BLaER1 treated with 17β-estradiol and CSF1 and Interleukin-3, amounts not matched to agents 10 nM and 100 nM (cell line): ENCODE data around the gene PRKG1.

ENCODE experiments used
- H3K27ac ChIP-seq, 11 experiments: shearing (Covaris generic); formaldehyde crosslinking; 2 replicates each; pipeline ENCODE4 v1.8.1; 2022
- H3K27me3 ChIP-seq, 11 experiments: shearing (Covaris generic); formaldehyde crosslinking; 2 replicates each; pipeline ENCODE4 v1.8.1; 2022
- H3K36me3 ChIP-seq, 11 experiments: shearing (Covaris generic); formaldehyde crosslinking; 2 replicates each; pipeline ENCODE4 v1.8.1; 2022
- H3K4me1 ChIP-seq, 10 experiments: shearing (Covaris generic); formaldehyde crosslinking; 2 replicates each; pipeline ENCODE4 v1.8.1; 2022
- H3K4me2 ChIP-seq, 11 experiments: shearing (Covaris generic); formaldehyde crosslinking; 2 replicates each; pipeline ENCODE4 v1.8.1; 2022
- H3K4me3 ChIP-seq, 10 experiments: shearing (Covaris generic); formaldehyde crosslinking; 2 replicates each; pipeline ENCODE4 v1.8.1; 2022
- H3K9ac ChIP-seq, 11 experiments: shearing (Covaris generic); formaldehyde crosslinking; 2 replicates each; pipeline ENCODE4 v1.8.1; 2022
- H3K9me3 ChIP-seq, 11 experiments: shearing (Covaris generic); formaldehyde crosslinking; replicated peaks in 1 of 11; 2 replicates each; pipeline ENCODE4 v1.8.1; 2022
- H4K20me1 ChIP-seq, 11 experiments: shearing (Covaris generic); formaldehyde crosslinking; 2 replicates each; pipeline ENCODE4 v1.8.1; 2022
- Cebpa-rat ChIP-seq, 11 experiments: shearing (Covaris generic); IDR thresholded peaks; 2 replicates each; pipeline ENCODE4 v1.8.1; 2022

PRKG1 gene

DNA sequence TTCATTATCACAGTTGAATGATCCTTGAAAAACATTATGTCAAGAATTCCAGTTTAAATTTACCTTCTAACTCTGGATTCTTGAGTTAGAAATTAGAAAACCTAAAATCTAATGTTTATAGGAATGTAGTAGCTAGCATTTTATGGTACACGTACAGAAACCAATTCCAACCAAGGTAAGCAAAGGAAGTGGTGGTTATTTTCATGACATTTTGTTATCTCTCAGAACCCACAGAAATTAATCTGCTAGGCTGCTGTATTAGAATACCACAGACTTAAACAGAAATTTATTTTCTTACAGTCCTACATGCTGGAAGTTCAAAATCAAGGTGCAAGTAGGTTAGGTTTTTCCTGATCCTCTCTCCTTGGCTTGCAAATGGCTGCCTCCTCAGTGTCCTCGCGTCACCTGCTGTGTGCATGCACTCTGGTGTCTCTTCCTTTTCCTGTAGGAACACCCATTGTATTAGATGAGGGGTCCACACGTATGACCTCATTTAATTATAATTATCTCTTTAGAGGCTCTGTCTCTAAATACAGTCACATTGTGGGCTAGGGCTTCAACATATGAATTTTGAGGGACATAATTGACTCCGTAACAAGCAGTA lies 633.6 kb downstream of the PRKG1 start:
- H3K27me3 ChIP-seq = no peaks in the 10 kb centered on the region
- H3K9me3 ChIP-seq = no peaks in the 10 kb centered on the region
- H4K20me1 ChIP-seq = no peaks in the 10 kb centered on the region
- no peaks in the 10 kb centered on the region for H3K36me3 ChIP-seq
- no peak overlapping the region for H3K4me3 ChIP-seq
- peaks cover 0 to 12% (median 4%) of the 10 kb centered on the region in 10 experiments; a peak in 7 of 20 replicates for H3K4me1 ChIP-seq
- TF ChIP-seq Cebpa-rat (IDR thresholded peaks at IDR 0.05) = no peak
- H3K27ac ChIP-seq = no peak overlapping the region
- peak overlapping the region in 4 of 11 experiments; percentile 0 to 32 (median 12); a peak in 1 of 22 replicates for H3K4me2 ChIP-seq
- H3K9ac ChIP-seq = no peak overlapping the region

DNA sequence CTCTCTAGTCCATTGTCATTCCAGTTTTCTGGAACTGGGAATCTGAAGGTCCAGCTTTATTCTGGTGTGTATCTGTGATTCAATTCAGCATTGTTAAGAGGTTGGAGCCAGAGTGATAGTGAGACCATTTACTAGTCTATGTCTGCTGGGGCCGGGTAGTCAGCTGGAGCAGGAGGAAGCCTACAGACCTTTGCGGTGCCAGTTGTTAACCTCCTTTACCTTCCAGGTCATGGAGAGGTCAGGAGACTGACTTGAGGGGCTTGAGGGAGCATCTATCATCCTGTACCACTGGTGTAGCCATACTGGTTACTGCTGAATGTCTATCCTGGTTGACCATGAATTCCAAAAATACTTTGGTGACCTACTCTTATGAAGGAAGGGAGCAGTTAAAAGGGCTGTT lies 634.3 kb downstream of the PRKG1 start:
- Histone ChIP-seq H3K36me3 (no peaks in the 10 kb centered on the region), H3K4me3 (no peak overlapping the region), H3K4me2 (no peak overlapping the region), H3K27me3 (no peaks in the 10 kb centered on the region), H3K9me3 (no peaks in the 10 kb centered on the region), H3K4me1 (peaks cover 0 to 12% (median 4%) of the 10 kb centered on the region in 10 experiments; a peak in 7 of 20 replicates), H3K27ac (no peak overlapping the region), H4K20me1 (no peaks in the 10 kb centered on the region), H3K9ac (no peak overlapping the region)
- no peak for TF ChIP-seq Cebpa-rat (IDR thresholded peaks at IDR 0.05)

DNA sequence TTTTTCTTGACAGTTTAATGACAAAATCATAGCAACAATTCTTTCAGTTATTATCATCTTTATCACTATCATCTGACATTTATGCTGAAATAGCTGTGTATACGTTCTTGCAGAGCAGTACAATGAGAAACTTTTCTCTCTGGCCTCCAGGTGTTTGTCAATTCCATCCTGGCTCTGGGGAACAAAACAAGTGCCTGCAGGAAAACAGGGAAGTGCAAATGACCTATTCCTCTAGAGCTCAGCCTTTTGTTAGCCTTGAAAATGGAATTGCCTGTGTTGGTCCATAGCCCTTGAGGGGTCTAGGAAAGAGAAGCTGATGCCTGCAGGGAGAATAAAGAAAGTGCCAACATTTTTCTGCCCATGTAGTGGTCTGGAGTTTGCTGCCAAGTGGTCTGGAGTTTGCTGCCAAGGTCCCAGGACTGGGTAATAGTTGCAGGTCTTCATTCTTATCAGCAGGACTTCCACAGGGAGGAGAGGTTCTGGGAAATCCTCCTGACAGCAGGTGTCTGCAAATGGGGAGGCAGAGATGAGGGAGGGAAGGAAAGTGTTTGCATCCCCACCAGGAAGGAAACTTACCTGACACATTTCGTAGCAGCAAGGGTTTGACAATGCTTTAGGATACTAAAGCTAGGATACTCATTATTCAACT lies 635.2 kb downstream of the PRKG1 start:
- TF ChIP-seq Cebpa-rat (IDR thresholded peaks at IDR 0.05) = no peak
- H3K4me2 ChIP-seq = no peak overlapping the region
- H3K36me3 ChIP-seq = no peaks in the 10 kb centered on the region

DNA sequence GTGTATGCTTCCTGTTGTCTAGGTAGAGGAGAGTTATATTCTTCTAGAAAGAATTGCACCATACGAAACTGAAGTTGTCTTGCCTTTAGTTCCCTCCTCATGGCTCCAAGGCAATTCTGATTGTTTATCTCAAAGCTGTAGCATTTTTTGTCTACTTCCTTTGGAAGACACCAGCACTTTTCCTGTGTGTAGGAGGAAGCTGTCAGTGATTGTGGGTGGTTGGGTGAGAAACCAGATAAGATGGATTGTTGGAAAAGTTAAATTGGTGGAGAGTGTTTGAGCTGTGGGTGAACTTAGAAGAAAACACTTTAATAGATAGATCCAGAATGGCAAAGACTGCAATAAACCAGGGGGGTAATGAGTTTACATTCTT lies 637.2 kb downstream of the PRKG1 start:
- Histone ChIP-seq H3K27me3 (no peaks in the 10 kb centered on the region), H3K4me1 (peaks cover 0 to 12% (median 4%) of the 10 kb centered on the region in 10 experiments; a peak in 7 of 20 replicates), H3K4me3 (no peak overlapping the region), H3K27ac (no peak overlapping the region; a peak in 1 of 22 replicates), H3K4me2 (peak overlapping the region in 2 of 11 experiments; percentile 34 to 52; a peak in 3 of 22 replicates), H3K36me3 (no peaks in the 10 kb centered on the region), H3K9me3 (no peaks in the 10 kb centered on the region), H4K20me1 (no peaks in the 10 kb centered on the region), H3K9ac (no peak overlapping the region)
- TF ChIP-seq Cebpa-rat (IDR thresholded peaks at IDR 0.05) = no peak

More for the DNA sequence above, 635.2 kb downstream of the PRKG1 start:
- no peaks in the 10 kb centered on the region for H4K20me1 ChIP-seq
- H3K27ac ChIP-seq = no peak overlapping the region
- H3K9ac ChIP-seq = no peak overlapping the region
- no peaks in the 10 kb centered on the region for H3K9me3 ChIP-seq
- H3K4me3 ChIP-seq = no peak overlapping the region
- peaks cover 0 to 12% (median 4%) of the 10 kb centered on the region in 10 experiments; a peak in 7 of 20 replicates for H3K4me1 ChIP-seq
- no peaks in the 10 kb centered on the region for H3K27me3 ChIP-seq

DNA sequence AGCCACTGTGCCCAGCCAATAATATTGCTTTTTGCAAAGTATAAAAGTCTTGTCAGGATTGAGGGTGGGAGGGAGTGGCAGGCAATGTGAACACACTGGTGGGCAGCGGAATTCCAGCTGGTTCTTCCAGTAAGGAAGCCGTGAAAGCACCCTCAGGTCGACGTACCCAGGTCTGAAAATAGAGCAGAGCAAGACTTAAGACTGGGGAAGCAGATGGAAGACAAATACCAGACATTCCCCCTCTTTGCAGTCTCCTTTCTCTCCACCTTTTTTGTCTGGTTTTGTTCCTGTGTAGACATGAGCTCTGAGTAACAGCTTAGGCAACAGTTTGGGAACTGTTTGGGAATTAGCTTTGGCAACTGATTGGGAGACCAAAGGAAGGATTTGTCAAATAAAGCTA lies 642.7 kb downstream of the PRKG1 start:
- H3K27me3 ChIP-seq = no peaks in the 10 kb centered on the region
- no peak for TF ChIP-seq Cebpa-rat (IDR thresholded peaks at IDR 0.05)
- H3K4me1 ChIP-seq = peaks cover 0 to 13% (median 0%) of the 10 kb centered on the region in 10 experiments; a peak in 5 of 20 replicates
- H3K4me2 ChIP-seq = no peak overlapping the region
- no peaks in the 10 kb centered on the region for H3K36me3 ChIP-seq
- H4K20me1 ChIP-seq = no peaks in the 10 kb centered on the region
- H3K9me3 ChIP-seq = no peaks in the 10 kb centered on the region
- no peak overlapping the region for H3K9ac ChIP-seq
- no peak overlapping the region for H3K27ac ChIP-seq
- H3K4me3 ChIP-seq = no peak overlapping the region

DNA sequence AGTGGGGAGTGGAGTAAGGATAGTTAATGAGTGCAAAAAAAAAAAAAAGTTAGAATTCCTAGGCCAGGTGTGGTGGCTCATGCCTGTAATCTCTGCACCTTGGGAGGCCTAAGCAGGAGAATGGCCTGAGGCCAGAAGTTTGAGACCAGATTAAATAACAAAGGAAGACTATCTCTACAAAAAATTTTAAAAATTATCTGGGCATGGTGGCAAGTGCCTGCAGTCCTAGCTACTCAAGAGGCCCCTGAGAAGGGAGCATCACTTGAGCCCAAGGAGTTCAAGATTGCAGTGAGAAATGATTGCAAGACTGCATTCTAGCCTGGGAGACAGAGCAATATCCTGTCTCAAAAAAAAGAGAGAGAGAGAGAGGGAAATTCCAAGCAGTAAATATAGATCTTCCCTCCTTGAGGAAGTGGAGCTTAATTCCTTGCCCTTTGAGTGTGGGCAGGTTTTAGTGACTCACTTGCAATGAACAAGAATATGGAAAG lies 644.6 kb downstream of the PRKG1 start:
- H3K4me3 ChIP-seq = no peak overlapping the region
- peak overlapping the region in 3 of 11 experiments; percentile 7 to 65 (median 54); a peak in 5 of 22 replicates for H3K4me2 ChIP-seq
- TF ChIP-seq Cebpa-rat (IDR thresholded peaks at IDR 0.05) = no peak
- no peaks in the 10 kb centered on the region for H4K20me1 ChIP-seq
- no peaks in the 10 kb centered on the region for H3K27me3 ChIP-seq
- peaks cover 0 to 11% (median 0%) of the 10 kb centered on the region in 10 experiments; a peak in 4 of 20 replicates for H3K4me1 ChIP-seq
- H3K36me3 ChIP-seq = no peaks in the 10 kb centered on the region
- no peak overlapping the region for H3K27ac ChIP-seq
- H3K9me3 ChIP-seq = 0 out of 22 replicates have a peak, but pooled peaks cover 0 to 4% (median 0%) of the 10 kb centered on the region in 11 experiments
- no peak overlapping the region for H3K9ac ChIP-seq

DNA sequence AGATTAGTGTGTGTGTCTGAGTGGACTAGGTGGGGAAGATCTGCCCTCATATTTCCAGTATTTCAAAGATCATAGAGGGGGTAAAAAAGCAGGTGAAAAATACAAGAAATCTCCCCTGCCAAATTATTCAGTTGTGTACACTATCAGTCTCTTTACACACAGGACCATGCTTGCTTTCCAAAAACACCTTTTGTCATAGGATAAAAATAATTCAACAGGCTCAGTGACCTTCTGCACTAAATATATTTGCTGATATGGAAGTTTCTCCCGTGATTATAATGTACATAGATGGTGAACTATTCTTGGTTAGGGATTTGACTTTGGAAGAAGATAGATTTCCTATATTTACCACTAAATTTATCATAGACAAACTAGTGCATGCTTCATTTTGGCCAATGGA lies 649.8 kb downstream of the PRKG1 start:
- H3K4me2 ChIP-seq = no peak overlapping the region
- H3K27me3 ChIP-seq = no peaks in the 10 kb centered on the region
- H3K36me3 ChIP-seq = no peaks in the 10 kb centered on the region
- TF ChIP-seq Cebpa-rat (IDR thresholded peaks at IDR 0.05) = no peak
- H3K9me3 ChIP-seq = 0 out of 22 replicates have a peak, but pooled peaks cover 0 to 4% (median 0%) of the 10 kb centered on the region in 11 experiments
- no peak overlapping the region for H3K9ac ChIP-seq
- no peak overlapping the region for H3K4me3 ChIP-seq
- no peaks in the 10 kb centered on the region for H4K20me1 ChIP-seq
- H3K27ac ChIP-seq = no peak overlapping the region
- H3K4me1 ChIP-seq = peaks cover 0 to 3% (median 0%) of the 10 kb centered on the region in 10 experiments; a peak in 4 of 20 replicates

DNA sequence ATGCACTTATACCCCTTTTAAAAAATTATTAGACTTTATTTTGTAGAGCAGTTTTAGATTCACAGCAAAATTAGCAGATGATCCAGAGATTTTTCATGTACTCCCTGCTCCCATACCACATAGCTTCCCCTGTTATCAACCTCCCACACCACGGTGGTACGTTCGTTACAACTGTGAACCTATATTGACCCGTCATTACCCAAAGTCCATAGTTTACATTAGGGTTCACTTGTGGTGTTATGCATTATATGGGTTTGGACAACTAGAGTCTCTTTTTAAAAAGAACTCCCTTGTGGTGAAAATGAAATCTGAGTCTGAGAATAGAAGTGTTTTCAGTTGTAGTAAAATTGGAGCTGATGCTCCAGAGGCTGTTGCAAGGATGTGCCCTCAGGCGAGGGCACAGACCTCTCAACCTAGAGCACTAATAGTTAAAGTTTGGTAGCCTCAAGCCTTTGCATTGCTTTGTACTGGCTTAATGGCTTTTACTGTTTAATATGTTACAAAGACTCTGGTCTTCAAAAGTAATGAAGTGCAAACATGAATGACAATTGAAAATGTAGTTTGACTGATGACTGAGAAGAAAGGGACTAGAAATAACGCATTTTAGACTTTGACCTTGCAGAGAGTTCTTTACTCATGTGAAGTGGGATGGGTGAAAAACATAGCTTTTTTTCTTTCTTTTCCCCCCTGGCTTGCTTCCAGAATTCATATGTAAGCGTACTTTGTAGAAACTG lies 655.7 kb downstream of the PRKG1 start:
- H3K27me3 ChIP-seq = no peaks in the 10 kb centered on the region
- H3K4me3 ChIP-seq = no peak overlapping the region

DNA sequence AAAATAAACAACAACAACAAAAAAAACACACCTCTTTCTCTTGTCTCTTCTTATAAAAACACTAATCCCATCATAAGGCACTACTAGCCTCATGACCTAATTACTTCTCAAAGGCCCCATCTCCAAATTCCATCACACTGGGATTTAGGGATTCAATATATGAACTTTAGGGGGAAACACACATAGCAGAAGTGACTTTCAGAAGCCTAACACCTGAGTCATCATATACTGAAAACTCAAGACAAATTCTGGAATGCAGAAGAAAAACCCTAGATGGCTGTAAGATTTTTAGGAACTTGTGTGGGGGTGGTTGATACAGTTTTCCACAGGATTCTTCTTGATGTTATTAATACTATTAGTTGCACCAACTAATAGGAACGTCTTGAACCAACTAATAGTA lies 658.8 kb downstream of the PRKG1 start:
- no peak overlapping the region for H3K9ac ChIP-seq
- no peak for TF ChIP-seq Cebpa-rat (IDR thresholded peaks at IDR 0.05)

More for the DNA sequence above, 655.7 kb downstream of the PRKG1 start:
- H3K4me2 ChIP-seq = no peak overlapping the region
- H3K9ac ChIP-seq = no peak overlapping the region
- H3K4me1 ChIP-seq = no peaks in the 10 kb centered on the region
- no peaks in the 10 kb centered on the region for H4K20me1 ChIP-seq
- no peak for TF ChIP-seq Cebpa-rat (IDR thresholded peaks at IDR 0.05)
- H3K9me3 ChIP-seq = no peaks in the 10 kb centered on the region
- no peak overlapping the region for H3K27ac ChIP-seq
- H3K36me3 ChIP-seq = no peaks in the 10 kb centered on the region

More for the DNA sequence above, 658.8 kb downstream of the PRKG1 start:
- no peak overlapping the region for H3K4me3 ChIP-seq
- no peaks in the 10 kb centered on the region for H4K20me1 ChIP-seq
- H3K9me3 ChIP-seq = no peaks in the 10 kb centered on the region
- no peak overlapping the region for H3K27ac ChIP-seq
- H3K27me3 ChIP-seq = no peaks in the 10 kb centered on the region
- no peaks in the 10 kb centered on the region for H3K4me1 ChIP-seq
- H3K36me3 ChIP-seq = no peaks in the 10 kb centered on the region
- H3K4me2 ChIP-seq = no peak overlapping the region
